Measurements from ENCODE around the gene CNOT2.

DNA sequence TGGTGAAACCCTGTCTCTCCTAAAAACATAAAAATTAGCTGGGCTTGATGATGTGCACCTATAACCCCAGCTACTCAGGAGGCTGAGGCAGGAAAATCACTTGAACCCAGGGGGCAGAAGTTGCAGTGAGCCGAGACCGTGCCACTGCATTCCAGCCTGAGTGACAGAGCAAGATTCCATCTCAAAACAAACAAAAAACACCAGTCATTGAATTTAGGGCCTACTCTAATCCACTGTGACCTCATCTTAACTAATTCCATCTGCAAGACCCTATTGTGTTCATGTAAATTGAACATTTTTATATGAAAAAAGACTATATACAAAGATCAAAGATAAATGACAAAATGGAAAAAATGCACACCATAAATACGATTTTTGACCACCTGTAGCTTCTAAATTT lies 140.7 kb downstream of the CNOT2 start:
- TF ChIP-seq, protein P1, sequence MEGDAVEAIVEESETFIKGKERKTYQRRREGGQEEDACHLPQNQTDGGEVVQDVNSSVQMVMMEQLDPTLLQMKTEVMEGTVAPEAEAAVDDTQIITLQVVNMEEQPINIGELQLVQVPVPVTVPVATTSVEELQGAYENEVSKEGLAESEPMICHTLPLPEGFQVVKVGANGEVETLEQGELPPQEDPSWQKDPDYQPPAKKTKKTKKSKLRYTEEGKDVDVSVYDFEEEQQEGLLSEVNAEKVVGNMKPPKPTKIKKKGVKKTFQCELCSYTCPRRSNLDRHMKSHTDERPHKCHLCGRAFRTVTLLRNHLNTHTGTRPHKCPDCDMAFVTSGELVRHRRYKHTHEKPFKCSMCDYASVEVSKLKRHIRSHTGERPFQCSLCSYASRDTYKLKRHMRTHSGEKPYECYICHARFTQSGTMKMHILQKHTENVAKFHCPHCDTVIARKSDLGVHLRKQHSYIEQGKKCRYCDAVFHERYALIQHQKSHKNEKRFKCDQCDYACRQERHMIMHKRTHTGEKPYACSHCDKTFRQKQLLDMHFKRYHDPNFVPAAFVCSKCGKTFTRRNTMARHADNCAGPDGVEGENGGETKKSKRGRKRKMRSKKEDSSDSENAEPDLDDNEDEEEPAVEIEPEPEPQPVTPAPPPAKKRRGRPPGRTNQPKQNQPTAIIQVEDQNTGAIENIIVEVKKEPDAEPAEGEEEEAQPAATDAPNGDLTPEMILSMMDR (conservative IDR thresholded peaks at IDR 0.05; ENCODE audit: low read depth in 2 of 2) = no peak
- TF ChIP-seq JUNB (IDR thresholded peaks at IDR 0.05; ENCODE audit: unreplicated experiment) (no peak), EZH2phosphoT487 (IDR thresholded peaks at IDR 0.05; ENCODE audit: unreplicated experiment) (no peak), POLR2AphosphoS5 (IDR thresholded peaks at IDR 0.05; ENCODE audit: low read depth) (no peak), EZH2 (IDR thresholded peaks at IDR 0.05; ENCODE audit: low read depth, unreplicated experiment) (no peak), NANOG (IDR thresholded peaks at IDR 0.05; ENCODE audit: borderline replicate concordance) (no peak)
- TF ChIP-seq, protein P2, sequence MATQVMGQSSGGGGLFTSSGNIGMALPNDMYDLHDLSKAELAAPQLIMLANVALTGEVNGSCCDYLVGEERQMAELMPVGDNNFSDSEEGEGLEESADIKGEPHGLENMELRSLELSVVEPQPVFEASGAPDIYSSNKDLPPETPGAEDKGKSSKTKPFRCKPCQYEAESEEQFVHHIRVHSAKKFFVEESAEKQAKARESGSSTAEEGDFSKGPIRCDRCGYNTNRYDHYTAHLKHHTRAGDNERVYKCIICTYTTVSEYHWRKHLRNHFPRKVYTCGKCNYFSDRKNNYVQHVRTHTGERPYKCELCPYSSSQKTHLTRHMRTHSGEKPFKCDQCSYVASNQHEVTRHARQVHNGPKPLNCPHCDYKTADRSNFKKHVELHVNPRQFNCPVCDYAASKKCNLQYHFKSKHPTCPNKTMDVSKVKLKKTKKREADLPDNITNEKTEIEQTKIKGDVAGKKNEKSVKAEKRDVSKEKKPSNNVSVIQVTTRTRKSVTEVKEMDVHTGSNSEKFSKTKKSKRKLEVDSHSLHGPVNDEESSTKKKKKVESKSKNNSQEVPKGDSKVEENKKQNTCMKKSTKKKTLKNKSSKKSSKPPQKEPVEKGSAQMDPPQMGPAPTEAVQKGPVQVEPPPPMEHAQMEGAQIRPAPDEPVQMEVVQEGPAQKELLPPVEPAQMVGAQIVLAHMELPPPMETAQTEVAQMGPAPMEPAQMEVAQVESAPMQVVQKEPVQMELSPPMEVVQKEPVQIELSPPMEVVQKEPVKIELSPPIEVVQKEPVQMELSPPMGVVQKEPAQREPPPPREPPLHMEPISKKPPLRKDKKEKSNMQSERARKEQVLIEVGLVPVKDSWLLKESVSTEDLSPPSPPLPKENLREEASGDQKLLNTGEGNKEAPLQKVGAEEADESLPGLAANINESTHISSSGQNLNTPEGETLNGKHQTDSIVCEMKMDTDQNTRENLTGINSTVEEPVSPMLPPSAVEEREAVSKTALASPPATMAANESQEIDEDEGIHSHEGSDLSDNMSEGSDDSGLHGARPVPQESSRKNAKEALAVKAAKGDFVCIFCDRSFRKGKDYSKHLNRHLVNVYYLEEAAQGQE (IDR thresholded peaks at IDR 0.05; ENCODE audit: unreplicated experiment) = no peak
- TF ChIP-seq, protein P3, sequence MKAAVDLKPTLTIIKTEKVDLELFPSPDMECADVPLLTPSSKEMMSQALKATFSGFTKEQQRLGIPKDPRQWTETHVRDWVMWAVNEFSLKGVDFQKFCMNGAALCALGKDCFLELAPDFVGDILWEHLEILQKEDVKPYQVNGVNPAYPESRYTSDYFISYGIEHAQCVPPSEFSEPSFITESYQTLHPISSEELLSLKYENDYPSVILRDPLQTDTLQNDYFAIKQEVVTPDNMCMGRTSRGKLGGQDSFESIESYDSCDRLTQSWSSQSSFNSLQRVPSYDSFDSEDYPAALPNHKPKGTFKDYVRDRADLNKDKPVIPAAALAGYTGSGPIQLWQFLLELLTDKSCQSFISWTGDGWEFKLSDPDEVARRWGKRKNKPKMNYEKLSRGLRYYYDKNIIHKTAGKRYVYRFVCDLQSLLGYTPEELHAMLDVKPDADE (IDR thresholded peaks at IDR 0.05) = no peak
